Kidney tubule cell (primary cell): ENCODE results near the gene PSMB2.
"Not testable (repeated sequence)": the region's sequence is repeated elsewhere in the genome, so short reads cannot be mapped to it uniquely, and the experiment has no call there.

Experiments
- DNase-seq: peaks from one replicate; pipeline ENCODE4 v3.0.0-alpha.2; 2018; ENCODE audit warnings: low spot score

PSMB2 gene

GRCh38 chr1:35592991-35593769 lies 48.1 kb downstream of the PSMB2 start:
- DNase-seq, result no peak

GRCh38 chr1:35591211-35591610 lies 50.1 kb downstream of the PSMB2 start:
- DNase-seq, result no peak

GRCh38 chr1:35590476-35591040 lies 50.8 kb downstream of the PSMB2 start:
- DNase-seq, result no peak

- no peak for DNase-seq
These were observed 51.6 kb downstream of the PSMB2 start for GRCh38 chr1:35589516-35590427.

- DNase-seq, result no peak
These were observed 53.0 kb downstream of the PSMB2 start for GRCh38 chr1:35588197-35588910.

- DNase-seq, result no peak
These were observed 53.6 kb downstream of the PSMB2 start for GRCh38 chr1:35587736-35588135.

GRCh38 chr1:35586808-35587207 lies 54.5 kb downstream of the PSMB2 start:
- no peak for DNase-seq

- not testable (repeated sequence) for DNase-seq
These were observed 55.5 kb downstream of the PSMB2 start for GRCh38 chr1:35585805-35586204.

- no peak for DNase-seq
These were observed 56.0 kb downstream of the PSMB2 start for GRCh38 chr1:35585281-35585680.

GRCh38 chr1:35581621-35582020 lies 59.7 kb downstream of the PSMB2 start:
- not testable (repeated sequence) for DNase-seq

GRCh38 chr1:35580949-35581388 lies 60.4 kb downstream of the PSMB2 start:
- DNase-seq, result no peak

GRCh38 chr1:35577071-35577998 lies 64.0 kb downstream of the PSMB2 start:
- DNase-seq, result peak; percentile 46

- DNase-seq, result not testable (repeated sequence)
These were observed 64.6 kb downstream of the PSMB2 start for GRCh38 chr1:35576766-35577070.

GRCh38 chr1:35576061-35576765 lies 65.1 kb downstream of the PSMB2 start:
- DNase-seq, result no peak

- DNase-seq, result no peak
These were observed 65.8 kb downstream of the PSMB2 start for GRCh38 chr1:35575416-35575958.

- no peak for DNase-seq
These were observed 66.5 kb downstream of the PSMB2 start for GRCh38 chr1:35574655-35575415.

GRCh38 chr1:35574125-35574654 lies 67.1 kb downstream of the PSMB2 start:
- no peak for DNase-seq

GRCh38 chr1:35573198-35574124 lies 67.9 kb downstream of the PSMB2 start, which contains the start of gene TFAP2E:
TSS of gene TFAP2E (plus strand) at chr1:35573314. CDS start at chr1:35573578, 264 bp downstream.
- DNase-seq, result peak; percentile 49
